NCI-H82 (cell line): ENCODE results near the gene EEFSEC.

Experiments
- DNase-seq: peaks from one replicate; lab custom pipeline; 2025; lab: John Stamatoyannopoulos, UW

The EEFSEC gene

DNA sequence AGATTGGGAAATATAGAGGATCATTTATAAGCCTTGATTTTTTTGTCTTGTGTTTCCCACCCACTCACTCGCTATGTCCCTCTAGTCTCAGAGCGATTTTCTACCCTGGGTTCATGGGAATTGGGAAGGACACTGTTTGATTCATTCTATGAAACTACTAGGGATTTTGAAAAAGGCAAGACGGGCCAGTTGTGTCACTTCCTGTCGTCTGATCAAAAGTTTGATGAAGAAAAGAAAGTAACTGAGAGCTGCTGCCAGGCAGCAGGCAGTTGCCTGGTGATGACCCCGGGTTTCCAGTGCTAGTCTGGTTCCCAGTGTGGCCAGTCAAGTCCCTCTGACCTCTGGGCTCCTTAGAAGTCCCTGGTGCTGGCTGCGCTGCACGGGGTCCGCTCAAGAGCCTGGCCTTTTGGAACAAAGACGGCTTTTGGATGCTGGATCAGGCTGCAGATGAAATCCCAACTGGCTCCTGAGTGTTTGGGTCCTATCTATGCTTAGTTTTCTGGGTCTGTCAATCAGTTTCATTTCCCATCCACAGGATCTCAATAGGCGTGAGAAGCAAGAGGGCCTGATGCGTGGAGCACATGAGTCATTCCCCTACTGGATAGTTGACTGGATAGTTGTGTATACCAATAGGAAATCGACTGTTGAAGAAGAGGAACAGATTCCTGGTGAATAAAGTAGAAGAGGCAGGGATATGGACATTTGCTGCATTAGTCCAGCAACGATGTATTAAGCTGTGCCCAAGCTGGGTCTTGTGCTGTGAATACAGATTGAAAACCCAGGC lies 89.7 kb downstream of the EEFSEC start:
- DNase-seq: no peak

DNA sequence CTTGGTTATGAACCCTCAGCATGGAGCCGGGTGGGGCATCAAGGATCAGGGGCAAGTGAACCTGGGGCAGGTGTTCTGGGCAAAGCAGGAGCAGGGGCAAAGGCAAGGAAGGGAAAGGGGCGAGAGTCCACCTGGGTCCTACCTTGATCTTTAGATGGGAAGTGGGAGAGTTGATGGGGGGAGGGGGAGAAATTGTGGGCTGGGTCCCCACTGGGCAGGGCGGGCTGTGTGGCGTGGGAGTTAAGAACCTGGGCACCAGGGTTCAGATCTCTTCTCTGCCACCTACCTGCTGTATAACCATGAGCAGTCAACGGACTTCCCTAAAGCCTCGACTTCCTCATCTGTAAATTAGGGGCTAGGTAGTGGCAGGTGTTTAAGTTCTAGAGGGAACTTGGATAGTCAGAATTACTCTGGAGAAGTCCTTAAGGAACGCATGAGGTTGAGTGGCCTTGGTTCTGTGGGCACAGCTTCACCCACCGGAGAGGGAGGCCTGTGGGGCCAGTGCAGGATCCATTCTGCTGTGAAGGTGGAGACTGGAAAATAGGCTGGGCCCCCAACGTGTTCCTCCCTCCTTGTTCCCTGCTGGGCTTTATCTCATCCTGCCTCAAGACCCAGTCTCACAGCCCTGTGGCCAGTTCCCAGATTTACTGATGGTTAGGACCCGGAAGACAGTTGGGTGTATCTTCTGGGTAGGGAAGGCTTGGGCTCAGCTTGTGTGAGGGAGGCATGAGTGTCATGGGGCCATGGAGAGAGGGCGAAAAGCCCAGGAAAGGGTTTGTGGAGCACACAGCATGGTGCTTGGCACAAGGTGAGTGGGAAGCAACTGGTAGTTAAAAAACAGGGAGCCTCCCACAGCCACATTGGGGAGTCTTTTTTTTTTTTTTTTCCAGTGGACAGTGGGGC lies 90.6 kb downstream of the EEFSEC start:
- DNase-seq: no peak

DNA sequence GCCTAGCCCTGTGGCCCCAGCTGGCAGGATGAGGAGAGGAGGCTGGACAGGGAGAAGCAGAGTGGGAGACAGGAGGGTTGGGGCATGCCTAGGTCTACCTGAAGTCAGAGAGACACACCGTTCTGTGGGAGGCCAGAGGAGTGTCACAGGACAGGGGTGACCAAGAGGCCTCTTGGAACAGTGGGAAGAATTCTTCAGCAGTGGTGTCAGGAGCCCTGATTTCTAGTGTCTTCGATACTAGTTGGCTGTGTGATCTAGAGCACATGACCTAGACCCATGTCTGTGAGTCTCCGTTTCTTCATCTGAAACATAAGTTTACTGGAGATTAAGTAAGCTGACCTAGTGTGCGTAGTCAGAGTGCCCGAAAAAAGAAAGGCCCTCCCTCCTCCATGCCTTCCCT lies 92.2 kb downstream of the EEFSEC start:
- DNase-seq: no peak

DNA sequence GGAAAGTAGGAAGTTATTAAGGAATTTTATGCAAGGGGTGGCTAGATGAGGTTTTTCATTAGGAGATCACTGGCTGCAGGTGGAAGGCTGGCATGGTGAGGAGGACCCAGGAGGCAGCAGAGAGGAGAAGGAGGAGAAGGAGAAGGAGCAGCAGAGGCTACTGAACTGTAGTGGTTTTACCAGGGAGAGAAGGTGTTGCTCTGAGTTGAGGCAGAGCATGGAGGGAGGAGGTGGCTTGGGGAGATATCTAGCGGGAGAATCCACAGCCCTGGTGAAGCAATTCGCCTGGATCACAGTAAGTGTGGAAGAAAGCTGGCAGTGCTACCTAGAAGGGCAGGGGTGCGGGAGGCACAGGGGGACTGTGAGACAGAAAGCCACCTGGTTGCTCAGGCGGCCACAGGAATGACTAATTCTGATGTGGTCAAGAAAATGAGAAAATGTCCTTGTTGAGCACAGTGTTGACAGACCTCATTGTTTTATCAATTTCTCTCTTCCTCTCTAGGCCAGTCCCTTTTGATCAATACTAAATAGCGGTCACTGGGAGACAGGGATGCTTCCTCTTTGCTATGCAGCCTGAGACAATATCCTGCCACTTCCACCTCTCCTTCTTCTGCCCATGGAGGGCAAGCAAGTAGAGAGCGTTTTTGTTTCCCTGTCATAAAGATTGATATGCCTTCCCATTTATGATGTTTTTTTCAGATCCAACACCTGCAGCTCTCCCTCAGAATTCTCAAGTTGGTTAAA lies 94.6 kb downstream of the EEFSEC start:
- DNase-seq: no peak

- DNase-seq: no peak
These were observed 98.8 kb downstream of the EEFSEC start for GRCh38 chr3:128252083-128252482.

DNA sequence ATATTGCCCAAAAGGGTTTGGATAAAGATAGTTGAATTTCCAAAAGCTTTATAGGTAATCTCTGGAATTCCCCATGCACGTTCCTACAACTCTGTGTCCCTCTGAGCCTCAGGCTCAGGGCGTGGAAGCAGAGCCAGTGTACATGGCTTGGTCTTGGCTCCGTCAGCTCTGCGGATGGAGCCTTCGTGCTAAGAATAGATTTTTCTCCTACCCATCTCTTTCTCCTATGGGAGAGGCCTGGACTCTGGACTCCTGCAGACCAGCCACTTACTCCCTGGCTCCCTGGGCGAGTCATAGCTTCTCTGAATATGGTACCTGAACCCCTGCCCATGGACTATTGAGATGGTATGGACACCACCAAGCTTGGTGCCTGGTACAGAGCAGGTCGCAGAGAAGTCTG lies 99.9 kb downstream of the EEFSEC start:
- DNase-seq: no peak

DNA sequence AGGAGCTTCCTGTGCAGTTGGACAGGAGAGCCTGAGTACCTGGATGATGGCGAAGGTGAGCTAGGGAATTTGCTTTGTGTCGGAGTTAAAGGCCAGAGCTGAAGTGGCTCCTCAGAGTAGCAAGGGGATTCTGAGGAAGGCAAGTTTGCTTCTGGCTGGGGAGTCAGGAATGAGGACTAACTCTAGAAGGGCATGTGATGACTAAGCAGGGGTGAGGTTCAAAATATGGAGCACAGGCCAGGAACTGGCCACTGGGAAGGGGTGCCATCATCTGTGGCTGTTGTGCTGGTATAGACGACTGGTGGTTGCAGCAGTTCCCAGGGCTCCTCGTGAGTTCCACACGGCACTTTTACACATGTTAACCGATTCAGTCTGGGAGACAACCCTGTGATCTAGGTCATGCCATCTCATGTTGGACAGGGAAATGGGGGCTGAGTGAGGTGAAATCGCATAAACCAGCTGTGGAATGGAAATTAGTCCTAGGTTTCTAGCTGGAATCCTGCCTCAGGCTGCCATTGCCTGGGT lies 100.8 kb downstream of the EEFSEC start:
- DNase-seq: no peak

- no peak for DNase-seq
These were observed 101.7 kb downstream of the EEFSEC start for GRCh38 chr3:128254967-128255366.

GRCh38 chr3:128256131-128256530 lies 102.8 kb downstream of the EEFSEC start:
- no peak for DNase-seq

- no peak for DNase-seq
These were observed 104.4 kb downstream of the EEFSEC start for GRCh38 chr3:128257632-128258031.

GRCh38 chr3:128260275-128260674 lies 107.0 kb downstream of the EEFSEC start:
- DNase-seq: no peak

DNA sequence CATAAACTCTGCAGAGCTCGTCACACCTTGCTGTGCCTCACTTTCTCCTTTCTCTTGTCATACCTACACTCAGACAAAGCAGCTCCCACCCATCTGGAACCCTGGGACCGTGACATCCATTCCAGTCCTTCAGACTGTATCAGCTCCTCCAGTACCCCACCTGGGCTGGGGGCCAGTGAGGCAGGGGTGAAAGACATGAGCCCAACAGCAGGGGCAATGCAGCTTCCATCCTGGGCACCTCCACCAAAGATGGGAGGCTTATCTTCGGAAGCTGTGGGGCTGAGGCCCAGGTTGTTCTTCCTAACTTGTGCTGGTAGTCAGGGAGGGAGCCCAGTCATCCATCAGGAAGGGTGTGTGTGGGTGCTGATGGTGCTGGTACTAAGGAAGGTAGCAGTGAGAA lies 109.2 kb downstream of the EEFSEC start:
- no peak for DNase-seq

GRCh38 chr3:128263118-128263517 lies 109.8 kb downstream of the EEFSEC start:
- DNase-seq: no peak

GRCh38 chr3:128263946-128264345 lies 110.7 kb downstream of the EEFSEC start:
- no peak for DNase-seq

GRCh38 chr3:128266453-128266852 lies 113.2 kb downstream of the EEFSEC start:
- peak; percentile 13 for DNase-seq

DNA sequence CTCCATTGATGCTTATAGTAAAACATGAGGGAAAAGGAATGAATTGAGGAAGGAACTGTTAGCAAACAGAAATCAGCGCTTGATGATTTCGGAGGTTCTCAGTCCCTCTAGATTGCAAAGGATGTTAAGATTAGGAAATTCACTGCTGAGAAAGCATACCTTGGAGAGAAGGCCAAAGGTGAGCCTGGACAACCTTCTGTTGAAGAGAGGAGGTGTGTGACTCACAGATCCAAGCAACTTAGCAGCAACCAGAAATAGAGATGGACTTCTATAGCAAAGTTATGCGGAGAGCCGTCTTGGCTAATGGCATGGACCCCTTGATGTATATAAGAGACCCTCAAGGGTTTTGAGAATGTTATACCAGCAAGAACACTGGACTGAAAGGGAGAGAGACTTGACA lies 114.3 kb downstream of the EEFSEC start:
- DNase-seq: no peak

GRCh38 chr3:128269006-128269775 lies 115.9 kb downstream of the EEFSEC start:
- DNase-seq: no peak

DNA sequence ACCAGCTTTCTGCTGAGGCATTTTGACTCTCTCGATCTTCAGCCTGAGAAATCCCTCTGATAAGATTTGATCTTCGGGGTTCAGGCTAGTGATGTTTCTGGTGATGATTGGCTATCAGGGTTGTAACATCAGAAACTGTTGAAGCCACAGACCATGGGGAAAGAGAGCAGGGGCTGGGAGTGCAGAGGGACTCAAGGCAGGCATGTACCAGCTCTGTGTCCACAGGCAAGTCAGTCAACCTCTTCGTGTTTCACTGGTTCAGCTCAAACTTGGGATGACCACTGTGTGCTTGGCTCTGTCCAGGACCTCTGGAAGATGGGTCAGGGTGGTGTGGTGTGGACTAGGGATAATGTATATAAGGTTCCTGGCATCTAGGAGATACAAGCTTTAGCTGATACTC lies 116.5 kb downstream of the EEFSEC start:
- no peak for DNase-seq

DNA sequence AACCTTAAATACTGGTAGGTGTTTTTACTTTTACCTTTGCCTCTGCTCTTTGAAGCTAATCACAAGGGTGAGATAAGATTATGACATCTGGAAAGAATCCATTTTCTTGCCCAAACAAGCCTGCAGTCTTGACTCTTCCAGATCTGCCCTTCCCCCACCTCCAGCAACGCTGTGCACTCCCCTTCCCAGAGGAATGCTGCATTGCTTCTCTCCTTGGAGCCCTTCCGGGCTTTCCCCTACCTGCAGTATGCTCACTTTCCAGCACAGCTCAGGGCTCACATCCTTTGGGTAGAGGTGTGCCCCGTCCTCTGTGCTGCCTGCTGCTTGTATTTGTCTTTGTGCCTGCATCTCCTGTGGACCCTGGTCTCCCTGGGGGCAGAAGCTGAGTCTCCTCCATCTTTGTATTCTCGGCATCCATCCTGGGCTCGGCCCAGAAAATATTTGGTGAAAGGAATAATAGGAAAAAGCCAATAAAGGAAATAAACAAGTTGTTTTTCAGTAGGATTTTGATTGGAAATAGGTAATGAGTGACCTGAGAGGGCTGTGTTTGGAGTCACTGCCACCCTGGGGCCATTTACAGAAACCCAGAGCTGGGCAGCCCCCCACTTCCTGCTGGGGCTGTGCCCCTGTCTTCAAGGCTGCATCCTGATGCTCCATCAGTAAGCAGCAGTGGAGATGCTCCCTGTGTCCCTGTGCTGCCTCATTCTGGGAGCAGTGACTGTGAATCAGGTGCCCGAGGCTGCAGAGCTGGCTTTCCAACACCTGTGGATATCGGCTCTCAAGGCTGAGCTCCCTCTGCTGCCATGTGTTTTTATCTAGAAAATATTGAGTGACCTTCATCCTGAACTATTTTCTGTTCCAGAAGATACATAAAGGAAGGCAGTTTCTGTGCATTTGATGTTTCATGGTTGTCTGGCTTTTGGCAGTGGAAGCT lies 117.5 kb downstream of the EEFSEC start:
- DNase-seq: no peak
